HG03439 (cell line): ENCODE data around the gene RPN2.

ENCODE experiments used
- ATAC-seq: cut with Tn5 transposase; IDR thresholded peaks from one replicate; pipeline ENCODE4 v1.9.1; 2021; ENCODE audit warnings: mild to moderate bottlenecking, moderate library complexity; ENCODE audit not compliant: unreplicated experiment

Gene RPN2

DNA sequence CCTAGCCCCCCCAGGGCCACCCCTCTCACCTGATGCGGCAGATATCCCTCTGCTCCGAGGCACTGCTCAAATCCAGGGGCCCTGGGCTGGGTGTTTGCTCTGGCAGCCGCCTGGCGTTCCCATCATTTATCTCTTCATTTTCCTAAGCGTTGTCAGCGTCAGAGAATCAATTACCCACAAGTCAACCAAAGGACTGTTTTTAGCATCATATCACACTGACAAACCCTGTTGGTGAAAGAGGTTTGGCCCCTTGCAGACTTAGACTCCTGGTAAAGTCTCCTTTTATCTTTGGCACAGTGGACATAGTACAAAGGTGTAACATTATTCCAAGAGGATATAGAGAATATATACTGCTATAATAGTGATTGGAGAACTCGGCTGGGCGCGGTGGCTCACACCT lies 82.6 kb downstream of the RPN2 start, which contains the start of gene GHRH:
TSS of gene GHRH (minus strand) at position 101 of the 400 bp plus-strand sequence. CDS start 4,925 bp downstream, outside the sequence.
- no peak for ATAC-seq

DNA sequence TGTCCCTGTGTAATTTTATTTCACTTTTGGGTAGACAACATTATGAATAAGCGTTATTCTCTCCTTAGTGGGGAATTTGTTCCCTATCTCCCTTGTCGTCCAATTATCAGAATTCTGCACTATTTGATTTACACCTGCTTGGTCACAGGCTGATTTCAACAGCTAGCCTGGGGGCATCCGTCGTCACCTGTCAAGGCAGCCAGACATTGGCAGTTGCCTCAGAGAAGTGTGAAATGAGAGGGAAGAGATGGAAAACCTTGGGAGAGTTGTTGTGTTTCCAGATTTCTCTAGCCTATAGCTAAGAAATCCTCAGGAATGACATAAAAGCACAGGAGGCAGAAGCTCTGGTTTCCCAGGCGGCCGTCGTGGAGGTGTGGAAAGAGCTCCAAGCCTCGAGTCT lies 83.4 kb downstream of the RPN2 start:
- no peak for ATAC-seq

DNA sequence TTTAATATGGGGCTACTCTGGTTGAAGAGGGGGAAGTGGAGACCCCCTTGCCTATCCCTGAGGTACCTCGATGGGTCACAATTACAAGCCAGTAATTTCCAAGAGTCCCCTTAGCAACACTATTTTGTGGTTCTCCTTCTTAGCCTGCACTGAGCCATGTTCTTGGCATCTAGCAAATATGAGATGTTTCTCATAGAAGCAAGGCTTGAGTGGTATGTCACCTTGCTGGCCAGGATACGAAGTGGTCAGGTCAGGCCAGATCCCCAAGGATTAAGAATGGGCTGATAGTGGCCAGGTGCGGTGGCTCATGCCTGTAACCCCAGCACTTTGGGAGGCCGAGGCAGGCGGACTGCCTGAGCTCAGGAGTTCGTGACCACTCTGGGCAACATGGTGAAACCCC lies 84.6 kb downstream of the RPN2 start:
- ATAC-seq: no peak

DNA sequence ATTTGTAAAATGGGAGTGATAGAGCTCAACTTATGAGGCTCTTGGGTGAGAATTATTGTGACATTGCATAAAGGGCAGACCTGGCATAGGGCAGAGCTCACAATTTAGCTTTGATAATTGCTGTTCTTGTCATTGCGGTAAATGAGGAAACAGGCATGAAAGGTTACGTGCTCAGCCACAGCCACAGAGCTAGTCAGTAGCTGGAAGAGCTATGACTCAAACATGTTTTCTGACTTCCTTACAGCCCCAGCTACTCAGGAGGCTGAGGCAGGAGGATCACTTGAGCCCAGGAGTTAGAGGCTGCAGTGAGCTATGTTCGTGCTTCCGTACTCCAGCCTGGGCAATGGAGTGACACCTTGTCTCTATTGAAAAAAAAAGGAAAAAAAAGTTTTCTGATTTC lies 86.0 kb downstream of the RPN2 start:
- no peak for ATAC-seq

DNA sequence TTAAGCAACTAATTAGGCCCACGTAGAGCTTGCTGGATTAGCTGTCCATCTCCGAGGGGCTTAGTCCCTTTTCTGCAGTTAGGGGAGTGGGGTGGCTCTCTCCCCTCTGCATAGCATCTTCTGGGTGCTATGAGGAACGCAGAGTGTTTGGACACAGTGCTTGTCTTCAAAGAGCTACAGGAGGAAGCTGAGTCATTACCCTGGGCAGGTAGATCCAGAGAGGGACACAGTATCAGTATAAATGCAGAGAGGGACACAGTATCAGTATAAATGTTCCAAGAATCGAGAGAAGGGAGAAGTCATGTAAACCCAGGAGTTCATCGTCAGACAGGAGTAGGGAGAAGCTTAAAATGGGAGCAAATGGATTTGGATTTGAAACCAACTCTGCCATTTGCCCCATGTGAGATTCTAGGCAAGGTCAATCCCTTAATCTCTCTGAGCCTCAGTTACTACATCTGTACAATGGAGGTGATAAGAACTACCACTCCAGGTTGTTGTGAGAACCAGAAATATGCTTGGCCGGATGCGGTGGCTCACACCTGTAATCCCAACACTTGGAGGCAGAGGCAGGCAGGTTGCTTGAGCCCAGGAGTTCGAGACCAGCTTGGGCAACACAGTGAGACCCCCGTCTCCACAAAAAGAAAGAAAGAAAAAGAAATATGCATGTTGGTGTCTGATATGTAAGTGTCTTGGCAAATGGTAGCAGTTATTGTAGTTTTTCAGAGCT lies 88.0 kb downstream of the RPN2 start:
- no peak for ATAC-seq

DNA sequence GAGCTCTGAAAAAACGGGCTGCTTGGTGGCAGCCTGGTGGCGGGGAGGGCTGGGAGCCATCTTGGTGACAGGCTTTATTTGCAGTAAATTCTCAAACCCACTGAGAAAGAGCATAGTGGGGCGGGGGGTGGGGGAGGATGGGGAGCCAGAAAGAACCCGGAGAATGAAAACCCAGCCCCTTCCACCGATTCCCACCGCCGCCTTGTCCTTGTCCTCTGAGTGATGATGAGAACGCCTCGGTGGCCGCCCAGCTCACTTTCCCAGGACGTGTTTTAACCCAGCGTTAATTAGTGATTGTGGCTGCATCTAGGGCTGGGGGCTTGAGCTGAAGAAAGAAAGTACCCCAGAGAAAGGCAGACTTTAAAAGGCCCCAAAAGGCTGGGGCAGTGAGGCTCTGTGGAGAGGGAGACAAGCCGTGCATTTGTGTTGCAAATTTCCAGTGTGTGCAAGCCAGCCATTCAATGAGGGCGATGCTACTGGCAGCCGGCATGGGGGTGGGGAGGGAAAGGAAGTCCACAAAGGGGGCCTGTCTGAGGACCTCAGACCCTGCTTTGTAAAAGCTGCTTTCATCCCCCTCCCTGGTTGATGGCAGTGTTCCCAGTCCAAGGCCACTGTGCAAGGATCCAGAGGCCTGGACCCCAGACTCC lies 88.7 kb downstream of the RPN2 start:
- no peak for ATAC-seq

DNA sequence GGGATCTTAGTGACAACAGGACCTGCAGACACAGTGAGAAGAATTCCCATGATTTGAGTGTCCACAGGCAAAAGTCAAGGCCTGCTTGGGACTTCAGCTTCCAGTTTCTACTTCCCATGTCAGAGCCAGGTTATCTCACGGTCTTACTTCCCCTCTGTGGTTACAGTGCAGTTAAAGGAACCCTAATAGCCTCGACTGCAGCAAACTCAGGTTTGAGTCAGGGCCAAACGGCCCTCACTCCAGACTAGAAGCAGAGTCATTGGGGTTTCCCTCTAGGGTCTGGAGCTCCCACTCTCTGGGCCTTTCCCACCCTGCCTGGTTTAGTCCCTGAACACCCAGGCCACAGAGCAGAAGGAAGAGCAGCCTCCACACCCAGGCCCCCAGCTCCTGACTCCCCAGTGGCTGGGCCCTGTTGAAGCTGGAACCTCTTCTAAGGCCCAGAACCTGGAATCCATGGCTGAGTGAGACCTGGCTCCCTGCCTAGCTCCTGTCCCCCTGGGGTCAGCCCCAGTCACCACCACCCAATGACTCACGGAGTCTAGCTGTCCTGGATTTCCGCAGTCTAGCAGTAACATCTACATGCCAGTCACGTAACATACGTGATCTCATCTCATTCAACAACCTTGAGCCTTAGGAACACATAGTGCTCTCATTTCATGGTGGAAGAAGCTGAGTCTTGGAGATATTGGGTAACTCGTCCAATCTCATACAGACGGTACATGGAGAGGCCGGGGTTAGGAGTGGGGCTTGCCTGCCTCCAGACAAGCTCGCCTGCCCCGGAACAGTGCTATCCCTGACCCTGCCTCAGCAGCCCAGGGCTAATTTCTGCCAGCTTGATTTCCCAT lies 91.7 kb downstream of the RPN2 start:
- ATAC-seq: no peak

DNA sequence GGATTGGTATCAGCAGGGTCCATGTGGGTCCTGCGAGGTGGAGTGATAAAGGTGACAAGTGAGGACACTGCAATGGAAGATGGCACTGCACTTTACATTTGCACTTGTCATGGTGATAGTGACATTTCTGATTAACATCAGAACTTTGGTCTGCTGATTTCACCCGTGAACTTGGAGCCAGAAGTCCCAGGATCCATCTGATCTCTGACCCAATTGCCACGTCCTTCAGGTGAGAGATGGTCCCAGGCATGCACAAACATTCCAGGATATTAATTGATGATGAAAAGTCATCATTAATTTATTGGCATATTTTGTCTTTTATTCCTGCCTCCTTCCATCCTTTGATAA lies 92.3 kb downstream of the RPN2 start:
- ATAC-seq: no peak

DNA sequence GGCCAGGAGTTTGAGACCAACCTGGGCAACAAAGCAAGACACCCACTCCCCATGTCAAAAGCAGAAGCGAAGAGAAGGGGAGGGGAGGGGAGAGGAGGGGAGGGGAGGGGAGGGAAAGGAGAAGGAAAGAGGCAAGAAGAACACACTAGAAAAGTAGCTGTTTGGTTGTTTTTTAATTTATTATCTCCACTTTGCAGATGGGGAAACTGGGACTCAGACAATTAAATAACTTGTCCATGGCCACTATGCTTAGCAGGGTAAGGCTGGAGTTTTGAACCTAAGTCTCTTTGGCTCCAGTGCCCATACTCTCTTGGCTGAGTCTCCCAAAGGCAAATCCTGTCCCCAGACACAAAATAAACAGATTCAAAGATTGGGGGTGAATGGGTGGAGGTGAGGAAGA lies 94.9 kb downstream of the RPN2 start:
- no peak for ATAC-seq

DNA sequence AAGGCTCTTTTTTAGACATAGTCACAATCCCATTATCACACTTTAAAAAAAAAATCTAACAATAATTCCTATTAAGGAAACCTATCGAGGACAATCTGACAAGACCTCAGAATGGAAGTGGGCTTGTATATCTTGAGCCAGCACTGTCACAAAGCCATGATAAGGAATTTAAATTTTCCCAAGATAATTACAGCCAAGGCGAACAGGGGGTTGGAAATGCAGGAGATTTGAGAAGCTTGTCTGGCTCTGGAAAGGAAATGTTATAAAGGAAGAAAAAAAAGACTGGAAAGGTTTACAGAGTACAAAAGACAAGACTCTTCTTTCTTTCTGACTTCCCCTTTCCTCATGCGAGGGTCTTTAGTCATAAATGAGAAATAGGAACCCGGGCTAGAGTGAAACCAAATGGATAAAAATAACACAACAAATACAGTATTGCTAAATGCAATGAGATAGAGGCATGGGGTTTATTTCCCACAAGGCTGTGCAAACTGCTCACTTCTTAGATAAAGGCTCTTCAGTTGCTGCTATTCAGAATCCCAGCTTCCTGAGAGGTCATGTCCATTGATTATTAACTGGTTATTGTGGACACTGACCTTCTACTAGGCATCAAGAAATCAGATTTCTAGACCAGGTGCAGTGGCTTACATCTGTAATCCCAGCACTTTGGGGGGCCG lies 95.9 kb downstream of the RPN2 start:
- ATAC-seq: no peak

DNA sequence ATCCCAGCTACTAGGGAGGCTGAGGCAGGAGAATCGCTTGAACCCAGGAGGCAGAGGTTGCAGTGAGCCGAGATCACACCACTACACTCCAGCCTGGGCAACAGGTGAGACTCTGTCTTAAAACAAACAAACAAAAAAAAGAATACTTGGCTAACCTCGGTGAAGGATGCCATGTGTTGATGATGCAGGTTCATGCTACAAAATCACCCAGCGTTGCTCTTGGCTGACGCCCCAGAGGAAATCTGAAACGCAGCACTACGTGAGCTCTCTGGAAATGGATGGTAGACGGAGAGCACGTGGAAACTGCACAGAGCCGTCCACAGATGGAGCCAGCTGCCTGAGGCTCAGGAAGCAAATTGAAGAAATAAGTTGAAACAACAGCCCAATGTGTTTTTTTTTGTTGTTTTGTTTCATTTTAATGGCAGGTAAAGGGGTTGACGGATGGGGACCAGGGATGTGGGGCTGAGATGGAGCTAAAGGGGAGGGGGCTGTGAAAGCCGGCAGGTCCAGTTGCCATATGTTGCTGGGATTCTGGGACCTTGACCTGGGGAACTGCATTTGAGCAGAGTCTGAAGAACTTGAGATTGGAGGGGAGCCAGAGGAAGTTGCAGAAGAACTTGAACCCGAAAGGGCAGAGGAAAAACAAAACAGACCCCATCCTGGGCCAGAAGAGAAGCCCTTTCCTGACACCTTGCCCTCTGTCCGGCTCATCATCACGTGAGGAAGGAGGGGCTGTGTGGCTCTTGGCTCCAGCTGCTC lies 97.5 kb downstream of the RPN2 start:
- ATAC-seq: no peak

DNA sequence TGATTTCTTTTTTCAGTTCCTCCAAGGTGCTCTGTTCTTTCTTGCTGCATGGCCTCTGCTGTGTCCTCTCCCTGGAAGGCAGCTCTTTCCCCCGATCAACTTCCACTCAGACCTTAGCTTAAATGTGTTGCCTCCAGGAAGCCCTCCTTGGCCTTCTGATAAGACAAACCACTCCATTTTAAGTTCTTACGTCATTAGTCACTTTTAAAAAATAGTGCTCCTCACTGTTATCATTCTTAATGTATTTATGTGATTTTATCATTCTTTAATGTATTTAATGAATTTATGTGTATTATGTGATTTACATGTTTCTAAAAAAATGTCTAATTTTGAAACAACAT lies 98.1 kb downstream of the RPN2 start:
- no peak for ATAC-seq

DNA sequence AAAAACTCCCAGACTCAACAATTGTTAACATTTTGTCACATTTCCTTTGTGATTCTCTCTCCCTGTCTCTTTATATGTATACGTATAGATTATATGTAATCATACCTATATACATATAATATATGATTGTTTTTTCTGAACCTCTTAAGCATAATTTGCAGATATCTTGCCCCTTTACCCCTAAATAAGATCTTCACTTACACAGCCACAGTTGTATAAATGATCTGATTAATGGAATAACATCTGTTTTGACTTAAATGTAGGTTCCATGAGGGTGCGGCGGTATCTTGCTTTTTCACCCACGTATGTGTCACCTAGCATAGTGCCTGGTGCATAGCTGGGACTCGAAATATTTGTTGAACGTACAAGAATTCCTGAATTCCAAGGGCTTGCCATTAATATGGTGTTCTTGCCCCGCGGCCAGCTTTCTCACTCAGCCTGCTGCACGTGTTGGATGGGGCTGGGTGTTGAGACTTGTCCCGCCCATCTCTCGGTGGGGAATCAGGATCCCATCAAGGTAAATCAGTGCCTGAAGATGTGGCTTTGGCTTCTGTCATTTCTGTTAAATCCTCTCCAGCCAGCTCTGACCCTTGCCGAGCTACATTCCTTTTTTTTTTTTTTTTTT lies 99.9 kb downstream of the RPN2 start:
- no peak for ATAC-seq

DNA sequence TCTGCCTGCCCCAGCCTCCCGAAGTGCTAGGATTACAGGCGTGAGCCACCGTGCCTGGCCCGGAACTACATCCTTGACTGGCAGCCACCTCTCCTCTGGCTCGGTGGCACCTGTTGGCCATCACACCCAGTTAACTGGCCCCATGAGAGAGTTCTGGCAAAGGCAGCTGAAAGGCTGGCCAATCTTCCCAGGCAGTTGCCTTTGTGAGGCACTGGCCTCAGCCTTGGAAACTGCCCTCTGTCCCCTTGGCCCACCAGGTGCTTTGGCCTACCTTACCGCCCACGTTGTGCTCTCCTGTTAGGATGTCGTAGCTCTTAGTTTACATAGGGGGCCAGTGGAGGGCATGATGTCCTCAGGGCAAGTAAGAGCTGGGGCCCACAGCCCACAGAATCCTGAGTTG lies 100.7 kb downstream of the RPN2 start:
- no peak for ATAC-seq

DNA sequence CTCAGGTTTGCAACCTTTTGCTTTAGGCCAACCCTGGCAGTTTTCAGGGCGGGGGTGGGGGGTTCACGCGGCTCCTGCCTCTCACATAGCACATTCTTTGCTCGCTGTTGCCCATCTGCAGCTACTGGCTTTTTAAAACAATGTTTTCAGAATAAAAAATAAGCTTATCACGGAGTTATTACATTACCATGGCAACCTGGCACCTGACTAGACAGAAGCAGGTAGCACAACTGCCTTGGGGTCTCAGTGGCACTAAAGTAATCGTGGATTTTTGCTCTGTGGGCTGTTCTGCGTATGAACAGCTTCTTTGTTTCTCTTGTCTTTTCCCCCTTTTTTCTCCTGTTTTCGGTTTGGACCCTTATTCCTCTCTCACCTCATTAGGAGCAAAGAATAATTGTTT lies 101.3 kb downstream of the RPN2 start:
- no peak for ATAC-seq

DNA sequence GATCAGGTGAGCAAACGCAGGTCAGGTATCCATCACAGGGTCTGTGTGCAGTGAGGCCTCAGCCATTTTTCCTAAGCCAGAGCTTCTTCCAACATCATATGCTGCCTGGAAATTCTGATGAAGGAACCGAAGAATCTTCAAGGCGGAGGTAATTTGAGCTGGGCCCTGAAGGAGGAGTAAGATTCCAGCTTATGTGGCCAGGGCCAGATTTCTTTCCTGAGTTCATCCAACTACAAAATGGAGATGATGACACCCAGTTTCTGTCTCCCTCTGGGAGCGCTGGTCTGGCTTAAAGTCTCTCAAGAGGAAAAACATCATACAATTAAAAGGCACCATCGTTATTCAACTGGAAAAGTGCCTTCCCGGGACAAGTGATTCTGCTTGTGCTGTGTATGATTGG lies 103.4 kb downstream of the RPN2 start:
- ATAC-seq: no peak

DNA sequence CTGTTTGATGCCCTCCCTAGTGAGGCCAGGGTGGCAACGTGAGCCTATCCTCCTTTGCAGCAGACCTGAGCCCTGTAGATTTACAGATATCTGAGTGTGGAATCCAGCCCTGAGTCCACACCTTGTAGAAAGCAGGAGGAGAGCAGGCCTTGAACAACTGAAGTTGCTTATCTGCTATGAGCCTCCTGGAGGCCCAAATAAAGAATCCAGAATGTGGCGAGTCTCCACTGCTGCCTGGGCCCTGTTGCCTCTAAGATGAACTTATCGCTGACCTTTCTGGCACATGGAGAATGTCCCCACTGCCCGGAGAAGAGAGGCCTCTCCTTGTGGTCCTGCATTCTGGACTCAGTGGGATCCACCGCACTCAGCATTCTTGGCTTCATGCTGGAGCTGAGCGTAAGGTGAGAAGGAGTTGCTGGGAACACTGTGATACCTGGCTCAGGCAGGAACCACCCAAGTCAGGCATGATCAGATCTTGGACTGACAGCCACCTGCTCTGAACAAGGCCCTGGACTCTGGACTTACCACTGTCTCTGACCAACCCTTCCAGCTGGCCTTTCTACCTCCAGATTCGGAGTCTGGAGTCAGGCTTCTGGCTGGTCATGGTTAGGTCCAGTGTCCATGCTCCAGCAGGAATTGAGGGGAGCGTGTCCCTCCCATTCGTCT lies 104.5 kb downstream of the RPN2 start:
- no peak for ATAC-seq

DNA sequence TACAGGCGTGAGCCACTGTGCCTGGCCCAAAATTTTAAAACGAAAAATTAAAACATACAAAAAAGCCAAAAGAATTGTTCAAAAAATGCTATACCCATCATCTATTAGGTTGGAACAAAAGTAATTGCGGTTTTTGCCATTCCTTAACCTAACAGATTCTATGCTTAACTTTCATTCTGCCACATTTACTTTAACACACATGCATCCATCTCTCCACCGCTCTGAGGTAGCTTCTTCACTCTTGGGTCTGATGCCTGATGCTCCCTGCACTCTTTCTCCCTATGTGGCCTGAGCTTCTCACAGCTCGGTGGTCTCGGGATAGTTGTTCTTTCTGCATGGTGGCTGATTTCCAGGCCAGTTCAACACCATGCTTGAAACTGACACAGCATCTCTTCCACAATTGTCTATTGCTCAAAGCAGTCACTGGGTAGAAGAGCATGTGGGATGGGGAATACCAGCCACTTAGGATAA lies 105.6 kb downstream of the RPN2 start:
- no peak for ATAC-seq

DNA sequence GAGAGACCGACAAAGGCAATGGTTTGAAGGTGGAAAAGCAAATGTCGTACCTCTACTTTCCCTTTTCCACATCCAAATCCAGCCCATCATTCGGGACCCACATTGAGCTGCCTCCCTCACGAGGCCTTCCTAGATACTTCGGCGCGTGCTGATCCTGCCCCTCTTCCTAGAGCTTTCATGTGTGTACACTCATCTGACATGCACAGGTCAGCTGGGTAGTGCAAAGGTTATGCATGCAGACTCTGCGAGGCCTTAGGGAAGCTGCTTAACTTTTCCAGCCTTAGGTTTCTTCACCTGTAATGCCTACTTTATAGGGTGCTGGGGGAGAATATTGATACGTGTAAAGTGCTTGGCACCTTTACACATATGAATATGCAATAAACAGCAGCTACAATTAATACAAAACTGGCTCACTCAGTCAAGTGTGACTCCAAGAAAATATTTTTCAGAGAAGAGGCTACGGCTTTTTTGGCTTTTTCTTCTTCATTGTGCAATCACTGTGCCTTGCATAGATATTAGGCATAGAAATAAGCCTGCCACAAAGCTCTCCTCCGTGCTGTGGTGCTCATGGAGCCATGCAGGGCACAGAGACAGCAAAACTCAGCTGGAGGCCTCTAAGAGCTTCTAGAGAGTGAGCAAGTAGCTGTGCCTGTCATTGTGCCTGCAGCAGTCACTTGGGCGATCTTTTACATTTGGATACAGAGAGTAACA lies 106.7 kb downstream of the RPN2 start:
- no peak for ATAC-seq
